Hematopoietic multipotent progenitor cell treated with erythropoietin and hydrocortisone succinate and interleukin-3 and kit ligand, for 8 days (in vitro differentiated cells): ENCODE results near the gene NEU2.
"Not testable (repeated sequence)": the region's sequence is repeated elsewhere in the genome, so short reads cannot be mapped to it uniquely, and the experiment has no call there.

Source experiments
- DNase-seq: peaks from one replicate; pipeline ENCODE4 v3.0.0-alpha.2; 2015

NEU2 gene

GRCh38 chr2:233011268-233011650, 21.2 kb upstream of the NEU2 start:
- no peak for DNase-seq

DNA sequence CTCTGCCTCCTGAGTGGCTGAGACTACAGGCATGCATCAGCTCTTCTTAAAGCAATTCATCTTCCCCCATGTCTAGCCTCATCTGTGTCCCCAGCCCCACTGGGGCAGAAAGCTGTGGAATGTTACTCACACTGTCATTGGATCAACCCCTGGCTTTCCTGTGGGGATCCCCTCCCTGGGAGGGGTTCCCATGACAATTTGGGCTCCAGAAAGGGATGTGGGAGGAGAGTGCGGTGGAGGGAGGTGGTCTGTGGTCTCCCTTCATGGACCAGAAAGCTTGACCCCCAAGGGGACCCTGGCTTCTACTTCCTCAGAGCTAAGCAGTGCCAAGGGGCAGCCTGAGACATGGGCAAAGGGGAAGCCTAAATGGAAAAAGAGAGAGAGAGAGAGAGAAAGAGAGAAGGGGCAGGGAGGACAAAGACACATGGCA, 20.8 kb upstream of the NEU2 start:
- no peak for DNase-seq

GRCh38 chr2:233012301-233012971, 20.0 kb upstream of the NEU2 start:
- no peak for DNase-seq

GRCh38 chr2:233013027-233013461, 19.4 kb upstream of the NEU2 start, which contains the start of gene NGEF:
TSS of gene NGEF (minus strand) at chr2:233013256. CDS start at chr2:232974890, 38,366 bp downstream.
- DNase-seq: no peak

DNA sequence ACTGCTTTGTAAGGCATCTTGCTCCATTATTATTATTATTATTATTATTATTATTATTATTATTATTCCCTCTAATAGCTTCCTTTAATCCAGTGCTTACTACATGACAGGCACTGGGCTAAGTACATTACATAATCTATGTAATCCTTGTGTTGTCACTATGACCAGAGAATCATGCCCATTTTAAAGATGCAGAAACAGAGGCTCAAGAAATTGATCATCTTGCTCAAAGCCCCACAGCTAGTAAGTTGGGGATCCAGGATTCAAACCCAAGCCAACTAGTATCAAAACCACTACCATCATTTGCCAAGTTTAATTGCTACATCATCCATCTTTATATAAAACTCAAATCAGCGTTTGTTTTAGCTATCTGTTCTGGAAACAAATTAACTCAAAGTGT, 18.8 kb upstream of the NEU2 start:
- no peak for DNase-seq

- DNase-seq: no peak
Measured at GRCh38 chr2:233015019-233015645, 17.3 kb upstream of the NEU2 start.

DNA sequence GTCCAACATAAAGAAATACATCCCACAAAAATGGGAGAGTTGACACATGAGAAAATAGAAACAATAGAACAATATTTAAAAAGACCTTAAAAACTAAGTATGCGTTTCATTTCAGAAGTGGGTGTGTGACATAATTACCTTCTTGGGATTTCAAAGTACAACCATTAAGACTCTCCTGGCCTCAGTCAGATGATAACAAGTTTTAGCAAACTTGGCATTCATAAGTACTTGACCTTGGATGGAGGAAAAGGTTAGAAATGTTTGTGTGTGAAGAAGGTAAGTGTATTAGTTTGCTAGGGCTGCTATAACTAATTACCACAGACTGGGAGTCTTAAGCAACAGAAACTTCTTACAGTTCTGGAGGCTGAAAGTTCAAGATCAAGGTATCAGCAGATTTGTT, 14.5 kb upstream of the NEU2 start:
- no peak for DNase-seq

GRCh38 chr2:233019610-233020009, 12.9 kb upstream of the NEU2 start:
- DNase-seq: not testable (repeated sequence)

- no peak for DNase-seq
Measured at GRCh38 chr2:233020454-233020853, 12.0 kb upstream of the NEU2 start.

GRCh38 chr2:233021771-233022170, 10.7 kb upstream of the NEU2 start:
- no peak for DNase-seq

DNA sequence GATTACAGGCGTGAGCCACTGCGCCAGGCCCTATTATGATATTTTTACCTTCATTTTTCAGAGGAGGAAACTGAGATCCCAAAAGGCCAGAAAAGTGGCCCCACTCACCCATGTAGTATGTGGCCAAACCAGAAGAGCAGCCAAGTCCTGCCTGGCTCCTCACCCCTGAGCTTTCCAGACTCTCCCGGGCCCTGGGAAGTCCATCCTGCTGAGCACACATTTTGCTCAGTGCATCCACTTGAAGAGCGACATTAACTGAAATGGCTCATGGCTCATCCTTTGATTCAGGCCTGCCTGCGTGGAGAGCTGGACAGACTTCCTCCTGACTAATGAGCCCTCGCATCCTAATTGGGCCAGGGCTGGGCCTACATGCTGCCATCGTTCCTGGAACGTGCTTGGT, 9.9 kb upstream of the NEU2 start:
- no peak for DNase-seq

- no peak for DNase-seq
Measured at GRCh38 chr2:233023007-233023760, 9.3 kb upstream of the NEU2 start.

- DNase-seq: no peak
Measured at GRCh38 chr2:233023761-233024410, 8.6 kb upstream of the NEU2 start.

- DNase-seq: no peak
Measured at GRCh38 chr2:233025706-233026105, 6.8 kb upstream of the NEU2 start.

- no peak for DNase-seq
Measured at GRCh38 chr2:233026198-233026813, 6.2 kb upstream of the NEU2 start.

DNA sequence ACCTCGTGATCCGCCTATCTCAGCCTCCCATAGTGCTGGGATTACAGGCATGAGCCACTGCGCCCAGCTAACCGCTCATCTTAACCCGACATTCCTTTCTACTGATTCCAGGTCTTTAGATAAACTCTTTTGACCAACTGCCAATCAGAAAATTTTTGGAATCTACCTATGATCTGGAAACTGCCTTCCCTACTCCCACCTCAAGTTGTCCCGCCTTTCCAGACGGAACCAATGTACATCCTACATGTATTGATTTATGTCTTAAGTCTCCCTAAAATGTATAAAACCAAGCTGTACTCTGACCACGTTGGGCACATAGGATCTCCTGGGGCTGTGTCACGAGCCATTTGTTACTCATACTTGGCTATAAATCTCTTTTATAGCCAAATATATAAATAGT, 3.2 kb upstream of the NEU2 start:
- DNase-seq: no peak

- no peak for DNase-seq
Measured at GRCh38 chr2:233031556-233032500, 644 bp upstream of the NEU2 start.

- DNase-seq: no peak
Measured at GRCh38 chr2:233033672-233034071, 1.2 kb downstream of the NEU2 start.

DNA sequence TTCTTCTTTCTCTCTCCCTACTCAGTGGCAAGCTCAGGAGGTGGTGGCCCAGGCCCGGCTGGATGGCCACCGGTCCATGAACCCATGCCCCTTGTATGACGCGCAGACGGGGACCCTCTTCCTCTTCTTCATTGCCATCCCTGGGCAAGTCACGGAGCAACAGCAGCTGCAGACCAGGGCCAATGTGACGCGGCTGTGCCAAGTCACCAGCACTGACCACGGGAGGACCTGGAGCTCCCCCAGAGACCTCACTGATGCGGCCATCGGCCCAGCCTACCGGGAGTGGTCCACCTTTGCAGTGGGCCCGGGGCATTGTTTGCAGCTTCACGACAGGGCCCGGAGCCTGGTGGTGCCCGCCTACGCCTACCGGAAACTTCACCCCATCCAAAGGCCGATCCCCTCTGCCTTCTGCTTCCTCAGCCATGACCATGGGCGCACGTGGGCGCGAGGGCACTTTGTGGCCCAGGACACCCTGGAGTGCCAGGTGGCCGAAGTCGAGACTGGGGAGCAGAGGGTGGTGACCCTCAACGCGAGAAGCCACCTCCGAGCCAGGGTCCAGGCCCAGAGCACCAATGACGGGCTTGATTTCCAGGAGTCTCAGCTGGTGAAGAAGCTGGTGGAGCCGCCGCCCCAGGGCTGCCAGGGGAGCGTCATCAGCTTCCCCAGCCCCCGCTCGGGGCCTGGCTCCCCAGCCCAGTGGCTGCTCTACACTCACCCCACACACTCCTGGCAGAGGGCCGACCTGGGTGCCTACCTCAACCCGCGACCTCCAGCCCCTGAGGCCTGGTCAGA, 1.8 kb downstream of the NEU2 start:
- no peak for DNase-seq

- DNase-seq: no peak
Measured at GRCh38 chr2:233035426-233036161, 3.1 kb downstream of the NEU2 start.
